Muscle layer of duodenum (tissue), 2 donors: ENCODE measurements around the gene PIGK.
A peak's percentile ranks its signal among the peaks of the same experiment; 100 is the strongest.
"Not testable (repeated sequence)": the region's sequence is repeated elsewhere in the genome, so short reads cannot be mapped to it uniquely, and the experiment has no call there.

ENCODE experiments used
- H3K27ac ChIP-seq: one replicate; pipeline ENCODE4 v1.7.0; 2013; ENCODE audit warnings: mild to moderate bottlenecking, low read length
- H3K27me3 ChIP-seq: one replicate; pipeline ENCODE4 v1.7.0; 2013; ENCODE audit warnings: low read depth, mild to moderate bottlenecking, control low read depth, low read length
- H3K36me3 ChIP-seq, 2 donors: one replicate each; pipeline ENCODE4 v1.7.0; 2013; ENCODE audit warnings: low read length in 2 of 2, control low read depth in 1 of 2, mild to moderate bottlenecking in 1 of 2; ENCODE audit not compliant: insufficient read depth in 2 of 2, control insufficient read depth in 1 of 2
- H3K4me1 ChIP-seq, 2 donors: one replicate each; pipeline ENCODE4 v1.7.0; 2013; ENCODE audit warnings: low read length in 2 of 2, mild to moderate bottlenecking in 2 of 2, control low read depth in 1 of 2, moderate library complexity in 1 of 2; ENCODE audit not compliant: insufficient read depth in 2 of 2, control insufficient read depth in 1 of 2
- H3K4me3 ChIP-seq, 2 donors: one replicate each; pipeline ENCODE4 v1.7.0; 2013; ENCODE audit warnings: low read length in 2 of 2, low read depth in 1 of 2, mild to moderate bottlenecking in 1 of 2
- H3K9me3 ChIP-seq, 2 donors: one replicate each; pipeline ENCODE4 v1.7.0; 2013; ENCODE audit warnings: low read length in 2 of 2, control low read depth in 1 of 2, mild to moderate bottlenecking in 1 of 2; ENCODE audit not compliant: control insufficient read depth in 1 of 2
- donor health status: healthy.

Gene PIGK

GRCh38 chr1:77230051-77230450 is 10.8 kb upstream of the PIGK start:
- H3K27ac ChIP-seq: no peak overlapping the region
- peaks cover 0 to 5% of the 10 kb centered on the region in 2 donors for H3K9me3 ChIP-seq
- no peaks in the 10 kb centered on the region for H3K27me3 ChIP-seq
- H3K4me1 ChIP-seq: no peaks in the 10 kb centered on the region
- no peaks in the 10 kb centered on the region for H3K36me3 ChIP-seq
- H3K4me3 ChIP-seq: no peak overlapping the region

GRCh38 chr1:77228836-77229235 is 9.6 kb upstream of the PIGK start:
- H3K9me3 ChIP-seq: peaks cover 0 to 5% of the 10 kb centered on the region in 2 donors

GRCh38 chr1:77227381-77227780 is 8.2 kb upstream of the PIGK start:
- no peak overlapping the region for H3K27ac ChIP-seq
- H3K4me1 ChIP-seq: no peaks in the 10 kb centered on the region
- no peaks in the 10 kb centered on the region for H3K27me3 ChIP-seq
- H3K4me3 ChIP-seq: no peak overlapping the region
- H3K9me3 ChIP-seq: no peaks in the 10 kb centered on the region
- H3K36me3 ChIP-seq: no peaks in the 10 kb centered on the region

More at GRCh38 chr1:77228836-77229235, 9.6 kb upstream of the PIGK start:
- Histone ChIP-seq H3K4me3 (no peak overlapping the region), H3K36me3 (no peaks in the 10 kb centered on the region), H3K4me1 (no peaks in the 10 kb centered on the region), H3K27me3 (no peaks in the 10 kb centered on the region), H3K27ac (no peak overlapping the region)

GRCh38 chr1:77222496-77222895 is 3.3 kb upstream of the PIGK start:
- Histone ChIP-seq H3K27me3 (no peaks in the 10 kb centered on the region), H3K9me3 (no peaks in the 10 kb centered on the region), H3K27ac (no peak overlapping the region), H3K36me3 (no peaks in the 10 kb centered on the region), H3K4me1 (peaks cover 0 to 10% of the 10 kb centered on the region in 2 donors), H3K4me3 (no peak overlapping the region)

GRCh38 chr1:77220687-77221463 is 1.6 kb upstream of the PIGK start:
- Histone ChIP-seq H3K4me3 (no peak overlapping the region), H3K27me3 (no peaks in the 10 kb centered on the region), H3K27ac (no peak overlapping the region), H3K36me3 (no peaks in the 10 kb centered on the region), H3K9me3 (no peaks in the 10 kb centered on the region), H3K4me1 (peaks cover 0 to 10% of the 10 kb centered on the region in 2 donors)

- H3K27me3 ChIP-seq: no peaks in the 10 kb centered on the region
- H3K9me3 ChIP-seq: no peaks in the 10 kb centered on the region
- peaks cover 0 to 10% of the 10 kb centered on the region in 2 donors for H3K4me1 ChIP-seq
- H3K4me3 ChIP-seq: peak overlapping the region; percentile 85 to 92
- no peaks in the 10 kb centered on the region for H3K36me3 ChIP-seq
- peak overlapping the region; percentile 90 for H3K27ac ChIP-seq
These were observed 609 bp downstream of the PIGK start for GRCh38 chr1:77218477-77219165.

GRCh38 chr1:77204043-77204442 is 15.2 kb downstream of the PIGK start:
- H3K4me3 ChIP-seq, H3K27me3 ChIP-seq, H3K36me3 ChIP-seq, H3K27ac ChIP-seq, H3K9me3 ChIP-seq, H3K4me1 ChIP-seq: not testable (repeated sequence)

- H3K36me3 ChIP-seq: no peaks in the 10 kb centered on the region
- no peak overlapping the region for H3K4me3 ChIP-seq
- H3K4me1 ChIP-seq: no peaks in the 10 kb centered on the region
- H3K27ac ChIP-seq: no peak overlapping the region
- H3K9me3 ChIP-seq: no peaks in the 10 kb centered on the region
- no peaks in the 10 kb centered on the region for H3K27me3 ChIP-seq
These were observed 16.5 kb downstream of the PIGK start for GRCh38 chr1:77202751-77203150.

- Histone ChIP-seq H3K27ac (no peak overlapping the region), H3K36me3 (no peaks in the 10 kb centered on the region), H3K27me3 (no peaks in the 10 kb centered on the region), H3K4me3 (no peak overlapping the region), H3K9me3 (no peaks in the 10 kb centered on the region), H3K4me1 (no peaks in the 10 kb centered on the region)
These were observed 18.4 kb downstream of the PIGK start for GRCh38 chr1:77200806-77201205.

GRCh38 chr1:77200293-77200692 is 18.9 kb downstream of the PIGK start:
- Histone ChIP-seq H3K27ac (no peak overlapping the region), H3K27me3 (no peaks in the 10 kb centered on the region), H3K4me1 (no peaks in the 10 kb centered on the region), H3K9me3 (no peaks in the 10 kb centered on the region), H3K4me3 (no peak overlapping the region), H3K36me3 (no peaks in the 10 kb centered on the region)

GRCh38 chr1:77197351-77197750 is 21.9 kb downstream of the PIGK start:
- Histone ChIP-seq H3K4me1 (no peaks in the 10 kb centered on the region), H3K27ac (no peak overlapping the region), H3K36me3 (no peaks in the 10 kb centered on the region), H3K4me3 (no peak overlapping the region), H3K9me3 (no peaks in the 10 kb centered on the region), H3K27me3 (no peaks in the 10 kb centered on the region)
